PC-3 (cell line): ENCODE data around the gene CATSPERE.

Experiments used
- EZH2 ChIP-seq: fragments of 300-600 bp; sonication (generic); IDR thresholded peaks from one replicate; pipeline ENCODE4 v1.6.1; 2017; ENCODE audit warnings: antibody characterized with exemption, mild to moderate bottlenecking, low read length; ENCODE audit not compliant: unreplicated experiment
- TF ChIP-seq, protein P1 (sequence below): fragments of 300-600 bp; sonication (generic); conservative IDR thresholded peaks from 2 replicates; pipeline ENCODE4 v1.5.1; 2017; ENCODE audit warnings: antibody characterized with exemption, low read depth, mild to moderate bottlenecking, low read length

DNA sequence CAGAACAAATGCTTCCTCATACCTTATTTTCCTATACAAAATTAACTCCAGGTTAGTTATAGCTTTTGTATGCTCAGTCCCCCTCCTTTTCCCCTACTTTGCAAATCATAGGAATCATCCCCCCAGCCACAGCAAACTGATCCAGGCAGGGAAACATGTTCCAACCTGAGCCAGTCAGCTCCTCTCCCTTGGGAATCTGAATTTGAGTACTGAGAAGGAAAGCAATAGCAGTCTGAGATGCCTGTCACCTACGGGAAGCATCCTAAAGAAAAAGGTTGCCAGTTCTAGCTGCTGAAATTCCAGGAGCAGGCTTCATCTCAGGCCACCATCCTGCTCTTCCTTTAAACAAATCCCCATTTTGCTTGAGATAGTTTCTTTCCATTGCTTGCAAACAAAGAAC, 16.2 kb upstream of the CATSPERE start:
- TF ChIP-seq, protein P1, sequence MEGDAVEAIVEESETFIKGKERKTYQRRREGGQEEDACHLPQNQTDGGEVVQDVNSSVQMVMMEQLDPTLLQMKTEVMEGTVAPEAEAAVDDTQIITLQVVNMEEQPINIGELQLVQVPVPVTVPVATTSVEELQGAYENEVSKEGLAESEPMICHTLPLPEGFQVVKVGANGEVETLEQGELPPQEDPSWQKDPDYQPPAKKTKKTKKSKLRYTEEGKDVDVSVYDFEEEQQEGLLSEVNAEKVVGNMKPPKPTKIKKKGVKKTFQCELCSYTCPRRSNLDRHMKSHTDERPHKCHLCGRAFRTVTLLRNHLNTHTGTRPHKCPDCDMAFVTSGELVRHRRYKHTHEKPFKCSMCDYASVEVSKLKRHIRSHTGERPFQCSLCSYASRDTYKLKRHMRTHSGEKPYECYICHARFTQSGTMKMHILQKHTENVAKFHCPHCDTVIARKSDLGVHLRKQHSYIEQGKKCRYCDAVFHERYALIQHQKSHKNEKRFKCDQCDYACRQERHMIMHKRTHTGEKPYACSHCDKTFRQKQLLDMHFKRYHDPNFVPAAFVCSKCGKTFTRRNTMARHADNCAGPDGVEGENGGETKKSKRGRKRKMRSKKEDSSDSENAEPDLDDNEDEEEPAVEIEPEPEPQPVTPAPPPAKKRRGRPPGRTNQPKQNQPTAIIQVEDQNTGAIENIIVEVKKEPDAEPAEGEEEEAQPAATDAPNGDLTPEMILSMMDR = no peak
- no peak for TF ChIP-seq EZH2
